Astrocyte (in vitro differentiated cells and primary cell): Measurements from ENCODE around the gene ZNF273. TPM values are rescaled to one million over a fixed set of nuclear protein-coding genes. Genes with fewer than 3 reads are reported as not detected.

Source experiments
- DNase-seq: peaks from one replicate; pipeline ENCODE4 v3.0.0-alpha.2; 2010; ENCODE audit warnings: low read depth
- FAIRE-seq: peaks from 2 replicates; lab custom pipeline; 2011; peaks lifted over from hg19 to GRCh38; lab: Jason Lieb, UNC
- H2AFZ ChIP-seq: 2 replicates; pipeline ENCODE4 v1.6.0; 2012; ENCODE audit warnings: low read depth, low read length, inconsistent platforms
- H3K27ac ChIP-seq: 2 replicates; pipeline ENCODE4 v1.5.1; 2011; ENCODE audit warnings: low read depth, low read length, inconsistent platforms
- H3K27me3 ChIP-seq: 2 replicates; pipeline ENCODE4 v1.6.0; 2011; ENCODE audit warnings: low read length, inconsistent platforms; ENCODE audit not compliant: insufficient read depth
- H3K36me3 ChIP-seq: 2 replicates; pipeline ENCODE4 v1.5.1; 2011; ENCODE audit warnings: low read length, inconsistent platforms; ENCODE audit not compliant: insufficient read depth
- H3K4me1 ChIP-seq: 2 replicates; pipeline ENCODE4 v1.5.1; 2011; ENCODE audit warnings: low read length, inconsistent platforms; ENCODE audit not compliant: insufficient read depth
- H3K4me2 ChIP-seq: 2 replicates; pipeline ENCODE4 v1.6.0; 2012; ENCODE audit warnings: low read length, inconsistent platforms
- H3K4me3 ChIP-seq: 2 replicates; pipeline ENCODE4 v1.5.1; 2011; ENCODE audit warnings: low read depth, mild to moderate bottlenecking, low read length, inconsistent platforms; ENCODE audit not compliant: insufficient read depth
- H3K79me2 ChIP-seq: 2 replicates; pipeline ENCODE4 v1.6.0; 2012; ENCODE audit warnings: mild to moderate bottlenecking, low read length, inconsistent platforms; ENCODE audit not compliant: insufficient read depth
- H3K9ac ChIP-seq: 2 replicates; pipeline ENCODE4 v1.6.0; 2012; ENCODE audit warnings: mild to moderate bottlenecking, low read length, inconsistent platforms
- H3K9me3 ChIP-seq: 2 replicates; pipeline ENCODE4 v1.5.1; 2012; ENCODE audit warnings: low read depth, mild to moderate bottlenecking, low read length, inconsistent platforms; ENCODE audit not compliant: insufficient read depth
- H4K20me1 ChIP-seq: 2 replicates; pipeline ENCODE4 v1.6.0; 2012; ENCODE audit warnings: low read length, inconsistent platforms; ENCODE audit not compliant: insufficient read depth
- H3K27ac Mint-ChIP-seq: one replicate; pipeline ENCODE4 v1.8.0; 2021; ENCODE audit warnings: mild to moderate bottlenecking, mixed read lengths; ENCODE audit not compliant: unreplicated experiment
- H3K27me3 Mint-ChIP-seq: one replicate; pipeline ENCODE4 v1.8.0; 2021; ENCODE audit warnings: low read depth, mixed read lengths; ENCODE audit not compliant: unreplicated experiment
- H3K36me3 Mint-ChIP-seq: one replicate; pipeline ENCODE4 v1.8.0; 2021; ENCODE audit warnings: low read depth, mixed read lengths; ENCODE audit not compliant: unreplicated experiment
- H3K4me1 Mint-ChIP-seq: one replicate; pipeline ENCODE4 v1.8.0; 2021; ENCODE audit warnings: low read depth, mixed read lengths; ENCODE audit not compliant: unreplicated experiment
- H3K4me3 Mint-ChIP-seq: one replicate; pipeline ENCODE4 v1.8.0; 2021; ENCODE audit warnings: mild to moderate bottlenecking, moderate library complexity, mixed read lengths; ENCODE audit not compliant: unreplicated experiment
- H3K9me3 Mint-ChIP-seq: one replicate; pipeline ENCODE4 v1.8.0; 2021; ENCODE audit warnings: mild to moderate bottlenecking, mixed read lengths; ENCODE audit not compliant: unreplicated experiment
- CTCF ChIP-seq: IDR thresholded peaks from 2 replicates; pipeline ENCODE4 v1.5.1; 2011; ENCODE audit warnings: low read depth, mild to moderate bottlenecking, inconsistent platforms, low read length, moderate library complexity; ENCODE audit not compliant: insufficient read depth
- EZH2 ChIP-seq: IDR thresholded peaks from 2 replicates; pipeline ENCODE4 v1.6.1; 2012; ENCODE audit warnings: mild to moderate bottlenecking, low read length, inconsistent platforms; ENCODE audit not compliant: insufficient read depth
- total RNA-seq: library from RNA; stranded (reverse); gene quantifications from 2 replicates; pipeline ENCODE4 v1.2.1, GENCODE V29; 2021

Gene ZNF273
- total RNA-seq, 1 donor from 2014 or later, result 5.0 TPM

GRCh38 chr7:64876792-64877713 is 26.0 kb upstream of the ZNF273 start:
- FAIRE-seq (no peak), DNase-seq (no peak)
- Mint-ChIP-seq H3K4me3 (peak overlapping the region; percentile 45), H3K27ac (no peak overlapping the region), H3K27me3 (peaks cover 26% of the 10 kb centered on the region), H3K36me3 (peaks cover 3% of the 10 kb centered on the region), H3K9me3 (peaks cover 44% of the 10 kb centered on the region), H3K4me1 (peaks cover 3% of the 10 kb centered on the region)
- Histone ChIP-seq H4K20me1 (no peaks in the 10 kb centered on the region), H3K9me3 (peaks cover 10% of the 10 kb centered on the region), H2AFZ (peak overlapping the region; percentile 74), H3K79me2 (no peaks in the 10 kb centered on the region), H3K36me3 (no peaks in the 10 kb centered on the region), H3K4me1 (no peaks in the 10 kb centered on the region), H3K4me2 (peak overlapping the region; percentile 72), H3K9ac (no peak overlapping the region), H3K27me3 (no peaks in the 10 kb centered on the region), H3K4me3 (peak overlapping the region; percentile 15), H3K27ac (no peak overlapping the region)
- TF ChIP-seq EZH2 (no peak), CTCF (no peak)

DNA sequence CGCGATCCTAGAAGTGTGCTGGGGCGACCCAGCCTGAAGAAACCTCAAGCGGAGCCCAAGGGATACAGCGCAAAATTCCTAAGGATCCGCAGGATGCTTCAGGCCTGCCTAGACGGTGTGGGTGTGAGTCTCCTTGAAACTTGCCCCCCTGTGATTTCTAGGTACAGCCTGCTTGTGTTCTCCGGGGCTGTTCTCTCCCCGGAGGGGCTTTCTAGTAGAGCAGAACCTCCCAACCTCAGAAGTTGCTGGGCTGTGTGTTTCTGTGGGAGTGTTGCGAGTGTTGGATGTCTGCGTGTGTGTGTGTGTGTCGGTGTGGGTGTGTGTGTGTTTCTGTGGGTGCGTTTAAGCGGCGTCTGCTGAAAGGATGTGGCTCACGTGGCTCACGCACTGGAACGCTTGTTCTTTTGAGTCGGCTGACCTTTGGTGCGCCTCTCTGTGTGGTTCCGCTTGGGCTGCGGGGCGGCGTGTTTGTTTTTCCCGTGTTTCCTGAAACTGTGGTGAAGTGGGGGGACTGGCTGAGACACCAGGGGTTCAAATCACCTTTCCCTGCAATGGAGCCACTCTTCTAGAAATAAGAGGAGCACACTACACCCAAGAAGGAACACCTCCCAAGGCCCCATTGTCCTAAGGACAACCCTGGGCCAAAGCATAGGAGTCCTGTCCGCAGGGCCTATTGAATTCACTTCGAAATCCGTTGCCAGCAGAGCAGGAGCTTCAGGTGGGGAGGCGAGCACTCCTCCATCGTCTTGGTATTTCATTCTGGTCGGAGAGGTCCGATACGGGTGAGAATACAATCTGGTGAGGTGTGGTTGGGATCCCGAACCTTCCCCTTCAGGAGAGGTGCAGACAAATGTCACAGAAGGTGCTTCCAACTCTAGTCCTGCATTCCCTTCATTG is 25.1 kb upstream of the ZNF273 start:
- no peak for DNase-seq
- H3K9me3 Mint-ChIP-seq, result peaks cover 47% of the 10 kb centered on the region
- peak overlapping the region; percentile 15 for H3K4me3 ChIP-seq
- no peaks in the 10 kb centered on the region for H4K20me1 ChIP-seq
- peak overlapping the region; percentile 74 for H2AFZ ChIP-seq
- no peak for FAIRE-seq
- H3K36me3 Mint-ChIP-seq, result peaks cover 3% of the 10 kb centered on the region
- H3K36me3 ChIP-seq, result no peaks in the 10 kb centered on the region
- no peak overlapping the region for H3K9ac ChIP-seq
- H3K27me3 Mint-ChIP-seq, result peaks cover 30% of the 10 kb centered on the region
- H3K9me3 ChIP-seq, result peaks cover 19% of the 10 kb centered on the region
- peaks cover 2% of the 10 kb centered on the region for H3K4me1 ChIP-seq
- peaks cover 3% of the 10 kb centered on the region for H3K4me1 Mint-ChIP-seq
- H3K27ac ChIP-seq, result no peak overlapping the region
- TF ChIP-seq CTCF (no peak), EZH2 (no peak)
- peak overlapping the region; percentile 45 for H3K4me3 Mint-ChIP-seq
- H3K79me2 ChIP-seq, result no peaks in the 10 kb centered on the region
- H3K27me3 ChIP-seq, result no peaks in the 10 kb centered on the region
- H3K4me2 ChIP-seq, result peak overlapping the region; percentile 72
- no peak overlapping the region for H3K27ac Mint-ChIP-seq
